Measurements from ENCODE around the gene RNASE1. TPM values are rescaled to one million over a fixed set of nuclear protein-coding genes. Genes with fewer than 3 reads are reported as not detected.

Gene RNASE1
- total RNA-seq, 4 donors from 2014 or later = 42.6 to 129 (median 87.7) TPM

DNA sequence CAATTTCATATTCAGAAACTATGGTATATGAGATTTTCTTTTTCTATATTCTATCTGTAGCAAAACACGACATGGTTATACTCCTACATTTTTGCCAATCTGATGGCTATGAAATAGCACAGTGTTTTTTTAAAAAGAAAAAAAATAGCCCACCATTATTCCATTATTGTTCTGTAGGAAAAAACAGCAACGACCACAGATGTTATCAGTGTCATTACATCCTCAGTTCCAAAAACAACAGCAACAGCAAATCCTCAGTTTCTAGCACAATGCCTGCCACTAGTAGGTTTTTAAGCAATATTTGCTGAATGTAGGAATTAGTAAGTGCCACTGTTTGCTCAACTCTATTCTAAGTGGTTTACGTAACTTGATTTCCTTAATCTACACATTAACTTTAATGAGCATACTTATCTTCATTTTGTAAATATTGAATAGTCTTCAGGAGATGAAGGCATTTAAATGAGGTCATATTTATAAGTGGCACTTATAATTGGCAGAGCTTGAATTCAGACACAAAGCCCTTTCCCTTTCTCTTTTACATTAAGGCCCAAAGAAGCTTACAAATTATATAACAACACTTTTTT lies 13.3 kb downstream of the RNASE1 start:
- TF ChIP-seq, protein P1, sequence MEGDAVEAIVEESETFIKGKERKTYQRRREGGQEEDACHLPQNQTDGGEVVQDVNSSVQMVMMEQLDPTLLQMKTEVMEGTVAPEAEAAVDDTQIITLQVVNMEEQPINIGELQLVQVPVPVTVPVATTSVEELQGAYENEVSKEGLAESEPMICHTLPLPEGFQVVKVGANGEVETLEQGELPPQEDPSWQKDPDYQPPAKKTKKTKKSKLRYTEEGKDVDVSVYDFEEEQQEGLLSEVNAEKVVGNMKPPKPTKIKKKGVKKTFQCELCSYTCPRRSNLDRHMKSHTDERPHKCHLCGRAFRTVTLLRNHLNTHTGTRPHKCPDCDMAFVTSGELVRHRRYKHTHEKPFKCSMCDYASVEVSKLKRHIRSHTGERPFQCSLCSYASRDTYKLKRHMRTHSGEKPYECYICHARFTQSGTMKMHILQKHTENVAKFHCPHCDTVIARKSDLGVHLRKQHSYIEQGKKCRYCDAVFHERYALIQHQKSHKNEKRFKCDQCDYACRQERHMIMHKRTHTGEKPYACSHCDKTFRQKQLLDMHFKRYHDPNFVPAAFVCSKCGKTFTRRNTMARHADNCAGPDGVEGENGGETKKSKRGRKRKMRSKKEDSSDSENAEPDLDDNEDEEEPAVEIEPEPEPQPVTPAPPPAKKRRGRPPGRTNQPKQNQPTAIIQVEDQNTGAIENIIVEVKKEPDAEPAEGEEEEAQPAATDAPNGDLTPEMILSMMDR (IDR thresholded peaks at IDR 0.05) = no peak
- no peak for TF ChIP-seq POLR2A (IDR thresholded peaks at IDR 0.05)
- DNase-seq (ENCODE audit: low spot score in 2 of 2) = no peak
- intact Hi-C loops (cut with DNase I; ENCODE audit: low total_unique reads) = no loop called here
- no peak overlapping the region for H3K4me3 ChIP-seq (ENCODE audit: low read depth, poor library complexity, severe bottlenecking)
- WGBS, 2 donors = 55 to 64% methylated on average over 3 of the region's 3 CpGs

DNA sequence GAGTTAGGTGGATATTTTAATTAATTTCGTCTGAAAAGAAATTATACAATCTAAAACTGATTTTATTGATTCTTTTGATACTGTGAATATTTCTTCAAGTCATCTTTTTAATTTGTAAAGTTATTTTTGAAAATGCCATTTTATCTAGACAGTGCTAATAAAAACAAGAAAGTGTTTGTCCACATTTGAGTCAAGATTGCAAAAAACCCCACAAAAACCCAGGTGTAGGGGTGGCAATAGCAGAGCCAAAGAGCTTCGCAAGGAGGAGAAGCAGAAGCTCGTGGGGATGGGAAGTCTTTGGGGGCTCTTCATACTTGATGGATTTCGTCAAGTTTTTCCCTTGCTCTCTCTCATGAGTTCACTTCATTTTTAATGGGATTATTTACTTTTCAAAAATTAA lies 15.6 kb downstream of the RNASE1 start:
- no peak overlapping the region for H3K4me3 ChIP-seq (ENCODE audit: low read depth, poor library complexity, severe bottlenecking)
- WGBS, 2 donors = 69 to 75% methylated on average over 4 of the region's 4 CpGs
- intact Hi-C loops (cut with DNase I; ENCODE audit: low total_unique reads) = no loop called here
- DNase-seq (ENCODE audit: low spot score in 2 of 2) = no peak
- TF ChIP-seq, protein P1 (IDR thresholded peaks at IDR 0.05) = no peak
- TF ChIP-seq POLR2A (IDR thresholded peaks at IDR 0.05) = no peak

DNA sequence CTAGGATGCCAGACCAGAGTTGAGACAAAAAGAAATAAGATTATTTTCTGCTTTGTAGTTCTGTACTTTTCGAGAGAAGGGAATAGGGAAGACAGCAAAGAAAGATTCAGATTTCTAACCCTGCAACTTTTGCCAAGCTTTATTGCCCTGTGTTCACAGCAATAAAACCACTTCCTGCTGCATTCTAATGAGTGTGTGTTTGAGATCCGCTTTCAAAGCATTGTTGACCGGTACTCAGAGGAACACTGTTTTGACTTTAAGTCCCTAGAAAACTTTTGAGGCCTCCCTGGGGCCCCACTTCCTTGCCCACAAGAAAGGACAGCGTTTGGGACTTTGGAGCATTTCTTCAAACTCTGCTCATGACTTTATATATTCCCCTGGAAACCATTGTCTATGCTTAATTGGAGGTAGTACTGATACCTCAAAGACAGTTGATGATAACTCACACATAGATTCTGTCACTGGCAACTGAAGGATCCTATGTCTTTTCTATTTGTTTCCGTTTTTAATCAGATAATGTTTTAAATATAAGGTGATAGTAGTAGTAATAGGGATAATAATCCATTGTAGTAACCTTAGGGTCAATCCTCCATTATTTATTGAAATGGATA lies 20.3 kb downstream of the RNASE1 start:
- no peak overlapping the region for H3K4me3 ChIP-seq (ENCODE audit: low read depth, poor library complexity, severe bottlenecking)
- 1 to 18% methylated on average over 5 of the region's 5 CpGs for WGBS, 2 donors

DNA sequence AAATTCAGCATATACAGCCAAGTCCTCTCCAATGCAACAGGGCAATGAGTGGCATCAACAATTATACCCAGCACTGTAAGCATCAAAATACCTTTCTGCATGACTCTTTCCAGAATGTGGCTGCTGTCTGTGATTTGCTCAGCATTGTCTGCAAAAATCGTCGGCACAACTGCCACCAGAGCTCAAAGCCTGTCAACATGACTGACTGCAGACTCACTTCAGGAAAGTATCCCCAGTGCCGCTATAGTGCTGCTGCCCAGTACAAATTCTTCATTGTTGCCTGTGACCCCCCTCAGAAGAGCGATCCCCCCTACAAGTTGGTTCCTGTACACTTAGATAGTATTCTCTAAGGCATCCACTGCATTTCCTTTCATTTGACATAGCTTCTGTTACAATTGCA lies 20.8 kb downstream of the RNASE1 start:
- intact Hi-C loops (cut with DNase I; ENCODE audit: low total_unique reads) = no loop called here
- DNase-seq (ENCODE audit: low spot score in 2 of 2) = no peak
- TF ChIP-seq POLR2A (IDR thresholded peaks at IDR 0.05) = no peak
- TF ChIP-seq, protein P1 (IDR thresholded peaks at IDR 0.05) = no peak
- WGBS, 2 donors = 12 to 23% methylated on average over 4 of the region's 4 CpGs
- H3K4me3 ChIP-seq (ENCODE audit: low read depth, poor library complexity, severe bottlenecking) = no peak overlapping the region

More for the DNA sequence above, 20.3 kb downstream of the RNASE1 start:
- no peak for DNase-seq (ENCODE audit: low spot score in 2 of 2)
- intact Hi-C loops (cut with DNase I; ENCODE audit: low total_unique reads) = no loop called here
- TF ChIP-seq, protein P1 (IDR thresholded peaks at IDR 0.05) = no peak
- TF ChIP-seq POLR2A (IDR thresholded peaks at IDR 0.05) = no peak

DNA sequence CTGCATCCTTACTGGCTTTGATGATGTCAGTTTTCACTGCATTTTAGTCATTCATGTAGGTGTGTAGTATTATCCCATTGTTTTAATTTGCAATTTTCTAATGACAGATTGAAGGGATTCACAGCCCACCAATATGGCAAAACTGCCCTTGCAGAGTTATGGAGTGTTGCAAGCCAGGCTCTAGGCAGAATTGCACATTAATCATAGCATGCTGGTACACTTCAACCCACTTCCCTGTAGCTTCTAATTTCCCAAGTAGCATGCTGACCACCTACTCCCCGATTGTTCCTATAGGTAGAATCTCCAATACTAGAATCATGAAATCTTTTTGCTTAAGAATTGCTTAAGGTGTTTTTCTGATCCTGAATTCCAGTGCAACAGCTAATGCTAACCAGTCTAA lies 26.7 kb downstream of the RNASE1 start:
- WGBS, 2 donors = 69 to 79% methylated on average over 1 of the region's 1 CpG
- H3K4me3 ChIP-seq (ENCODE audit: low read depth, poor library complexity, severe bottlenecking) = no peak overlapping the region
- intact Hi-C loops (cut with DNase I; ENCODE audit: low total_unique reads) = no loop called here
- no peak for DNase-seq (ENCODE audit: low spot score in 2 of 2)
- no peak for TF ChIP-seq POLR2A (IDR thresholded peaks at IDR 0.05)

DNA sequence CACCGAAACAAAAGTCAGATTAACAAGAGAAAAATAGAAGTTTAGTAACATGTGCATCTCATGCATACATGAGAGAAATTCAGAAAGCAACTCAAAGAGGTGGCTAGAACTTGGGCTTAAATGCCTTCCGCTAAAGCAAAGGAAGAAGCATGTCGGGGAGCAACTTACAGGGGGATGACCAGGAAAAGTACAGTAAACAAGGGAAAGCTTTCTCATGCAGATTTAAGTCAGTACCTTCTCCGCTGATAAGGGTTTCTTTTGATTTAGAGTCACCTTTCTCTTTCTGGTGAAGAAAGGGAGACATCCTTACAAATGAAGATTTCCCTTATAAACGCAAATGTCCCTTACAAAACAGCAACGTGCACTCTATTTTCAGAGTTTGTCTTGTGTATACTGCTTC lies 27.6 kb downstream of the RNASE1 start:
- DNase-seq (ENCODE audit: low spot score in 2 of 2) = no peak
- intact Hi-C loops (cut with DNase I; ENCODE audit: low total_unique reads) = no loop called here
- H3K4me3 ChIP-seq (ENCODE audit: low read depth, poor library complexity, severe bottlenecking) = no peak overlapping the region
- no peak for TF ChIP-seq POLR2A (IDR thresholded peaks at IDR 0.05)
- TF ChIP-seq, protein P1 (IDR thresholded peaks at IDR 0.05) = no peak
- WGBS, 2 donors = 47 to 64% methylated on average over 6 of the region's 6 CpGs
